22Rv1 (cell line): ENCODE data around the gene ZSWIM5.

Source experiments
- H3K27ac ChIP-seq: fragments of 450-650 bp; 2 replicates; pipeline ENCODE4 v1.5.1; 2017
- CTCF ChIP-seq: fragments of 450-650 bp; IDR thresholded peaks from 2 replicates; pipeline ENCODE4 v1.5.1; 2017; ENCODE audit warnings: mild to moderate bottlenecking
- ZFX ChIP-seq: fragments of 450-650 bp; IDR thresholded peaks from 2 replicates; pipeline ENCODE4 v1.6.1; 2017; ENCODE audit warnings: antibody characterized with exemption, borderline replicate concordance

The ZSWIM5 gene

GRCh38 chr1:44973645-44974044 lies 232.8 kb downstream of the ZSWIM5 start:
- TF ChIP-seq ZFX (no peak), CTCF (no peak)

GRCh38 chr1:44970317-44970716 lies 236.1 kb downstream of the ZSWIM5 start:
- TF ChIP-seq CTCF (no peak), ZFX (no peak)
- H3K27ac ChIP-seq, result no peak overlapping the region

More at GRCh38 chr1:44973645-44974044, 232.8 kb downstream of the ZSWIM5 start:
- no peak overlapping the region for H3K27ac ChIP-seq
